ENCODE results near the gene AKIRIN1. TPM values are rescaled to one million over a fixed set of nuclear protein-coding genes. Genes with fewer than 3 reads are reported as not detected.
"Not testable (repeated sequence)": the region's sequence is repeated elsewhere in the genome, so short reads cannot be mapped to it uniquely, and the experiment has no call there.

Gene AKIRIN1
- total RNA-seq, 1 donor from 2014 or later = 49.8 TPM

DNA sequence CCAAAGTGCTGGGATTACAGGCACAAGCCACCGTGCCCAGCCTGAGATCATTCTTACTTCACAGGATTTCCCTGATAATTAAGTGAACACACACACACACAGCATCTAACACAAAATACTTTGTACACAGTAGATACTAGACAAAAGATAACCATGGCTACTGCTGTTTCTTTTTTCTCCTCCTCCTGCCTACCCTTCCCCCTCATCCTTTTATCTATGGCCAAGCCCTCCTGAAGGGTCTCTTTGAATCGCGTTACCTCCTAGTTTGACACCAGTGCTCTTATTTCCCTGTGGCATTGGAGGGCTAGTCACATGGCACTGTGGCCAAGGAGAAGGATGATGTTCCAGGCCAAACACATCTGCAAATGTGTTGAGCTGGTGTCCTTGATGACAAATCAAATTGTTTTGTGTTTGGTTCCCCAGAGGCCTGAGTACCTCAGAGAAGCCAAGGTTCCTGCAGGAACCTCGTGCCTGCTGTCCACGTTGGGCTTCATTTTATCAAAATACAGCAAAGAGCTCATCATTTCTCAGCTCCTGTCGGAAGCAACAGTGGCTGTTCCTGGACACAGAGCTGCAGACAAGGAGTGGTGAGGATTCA, 55.6 kb downstream of the AKIRIN1 start:
- H3K27ac ChIP-seq = peak overlapping the region; percentile 67
- ATAC-seq (no peak), DNase-seq (peak; percentile 6)
- no peak overlapping the region for H3K4me3 ChIP-seq
- intact Hi-C loops (cut with DNase I) = no loop called here
- peaks cover 11% of the 10 kb centered on the region for H3K36me3 ChIP-seq
- TF ChIP-seq, protein P1, sequence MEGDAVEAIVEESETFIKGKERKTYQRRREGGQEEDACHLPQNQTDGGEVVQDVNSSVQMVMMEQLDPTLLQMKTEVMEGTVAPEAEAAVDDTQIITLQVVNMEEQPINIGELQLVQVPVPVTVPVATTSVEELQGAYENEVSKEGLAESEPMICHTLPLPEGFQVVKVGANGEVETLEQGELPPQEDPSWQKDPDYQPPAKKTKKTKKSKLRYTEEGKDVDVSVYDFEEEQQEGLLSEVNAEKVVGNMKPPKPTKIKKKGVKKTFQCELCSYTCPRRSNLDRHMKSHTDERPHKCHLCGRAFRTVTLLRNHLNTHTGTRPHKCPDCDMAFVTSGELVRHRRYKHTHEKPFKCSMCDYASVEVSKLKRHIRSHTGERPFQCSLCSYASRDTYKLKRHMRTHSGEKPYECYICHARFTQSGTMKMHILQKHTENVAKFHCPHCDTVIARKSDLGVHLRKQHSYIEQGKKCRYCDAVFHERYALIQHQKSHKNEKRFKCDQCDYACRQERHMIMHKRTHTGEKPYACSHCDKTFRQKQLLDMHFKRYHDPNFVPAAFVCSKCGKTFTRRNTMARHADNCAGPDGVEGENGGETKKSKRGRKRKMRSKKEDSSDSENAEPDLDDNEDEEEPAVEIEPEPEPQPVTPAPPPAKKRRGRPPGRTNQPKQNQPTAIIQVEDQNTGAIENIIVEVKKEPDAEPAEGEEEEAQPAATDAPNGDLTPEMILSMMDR (IDR thresholded peaks at IDR 0.05) = no peak
- no peaks in the 10 kb centered on the region for H3K9me3 ChIP-seq
- H3K27me3 ChIP-seq = no peaks in the 10 kb centered on the region
- no peaks in the 10 kb centered on the region for H3K4me1 ChIP-seq

DNA sequence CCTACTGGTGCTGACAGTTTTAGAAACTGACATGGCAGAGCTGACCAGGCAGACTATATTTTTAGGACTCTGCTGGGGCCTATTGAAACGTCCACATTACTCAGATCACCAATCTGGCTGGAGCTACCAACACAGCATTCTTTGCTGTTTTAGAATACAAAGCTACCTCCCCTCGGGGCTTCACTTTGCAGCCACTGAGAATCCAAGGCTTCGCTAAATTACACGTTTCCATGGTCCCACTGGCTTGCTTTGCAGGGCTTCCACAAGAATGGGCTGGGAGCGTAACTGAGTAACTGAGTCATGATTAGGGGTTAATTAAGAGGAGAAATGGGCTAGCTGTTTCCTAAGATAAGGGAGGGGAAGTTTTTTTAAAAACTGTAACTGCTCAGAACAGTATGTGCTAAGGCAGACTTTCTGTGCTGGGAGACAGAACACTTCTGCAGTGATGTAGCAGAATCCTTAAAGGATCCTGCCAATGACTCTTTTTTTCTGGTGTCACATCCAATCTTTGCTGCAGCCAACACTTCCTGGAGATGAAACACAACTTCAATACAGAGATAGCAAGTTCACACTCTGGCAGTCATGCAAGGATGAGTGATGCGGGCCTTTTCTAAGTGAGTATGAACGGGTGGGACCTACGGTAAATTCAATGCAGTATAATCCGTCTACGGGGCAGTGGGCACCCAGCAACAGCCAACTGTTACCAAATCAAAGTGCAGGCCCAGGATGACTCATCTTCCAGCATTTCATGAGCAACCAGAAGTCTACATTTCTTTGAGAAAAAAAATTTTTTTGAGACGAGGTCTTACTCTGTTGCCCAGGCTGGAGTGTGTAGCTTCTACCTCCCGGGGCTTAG, 56.5 kb downstream of the AKIRIN1 start:
- peaks cover 3% of the 10 kb centered on the region for H3K36me3 ChIP-seq
- DNase-seq = no peak

DNA sequence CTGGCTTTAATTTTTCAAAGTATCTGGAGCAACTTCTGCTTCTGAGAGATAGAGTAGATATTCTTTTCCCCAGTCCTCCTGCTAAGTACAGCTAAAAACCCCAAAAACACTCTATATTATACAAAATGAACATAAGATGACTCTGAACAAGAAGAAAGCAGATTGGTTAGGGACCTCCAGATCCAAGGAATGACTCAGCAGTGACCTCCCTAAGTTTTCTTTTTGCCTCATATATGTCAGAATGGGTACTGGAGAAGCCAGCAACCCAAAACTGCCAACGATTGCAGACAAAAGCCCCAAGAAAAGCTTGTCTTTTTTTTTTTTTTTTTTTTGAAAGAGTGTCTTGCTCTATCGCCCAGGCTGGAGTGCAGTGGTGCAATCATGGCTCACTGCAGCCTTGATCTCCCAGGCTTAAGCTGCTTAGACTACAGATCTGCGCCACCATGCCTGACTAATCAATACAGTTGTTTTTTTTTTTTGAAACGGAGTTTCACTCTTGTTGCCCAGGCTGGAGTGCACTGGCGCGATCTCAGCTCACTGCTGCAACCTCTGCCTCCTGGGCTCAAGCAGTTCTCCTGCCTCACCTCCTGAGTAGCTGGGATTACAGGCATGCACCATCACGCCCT, 57.8 kb downstream of the AKIRIN1 start:
- no peaks in the 10 kb centered on the region for H3K36me3 ChIP-seq
- TF ChIP-seq, protein P1 (IDR thresholded peaks at IDR 0.05) = no peak
- no peaks in the 10 kb centered on the region for H3K4me1 ChIP-seq
- H3K27me3 ChIP-seq = no peaks in the 10 kb centered on the region
- ATAC-seq = no peak
- no peaks in the 10 kb centered on the region for H3K9me3 ChIP-seq
- H3K4me3 ChIP-seq = no peak overlapping the region
- intact Hi-C loops (cut with DNase I) = no loop called here
- H3K27ac ChIP-seq = peak overlapping the region; percentile 51
- peak; percentile 6 for DNase-seq

More for the DNA sequence above, 56.5 kb downstream of the AKIRIN1 start:
- Histone ChIP-seq H3K27ac (peak overlapping the region; percentile 67), H3K4me3 (no peak overlapping the region), H3K4me1 (no peaks in the 10 kb centered on the region), H3K9me3 (no peaks in the 10 kb centered on the region), H3K27me3 (no peaks in the 10 kb centered on the region)
- TF ChIP-seq, protein P1 (IDR thresholded peaks at IDR 0.05) = no peak
- intact Hi-C loops (cut with DNase I) = no loop called here
- peak; percentile 47 for ATAC-seq

DNA sequence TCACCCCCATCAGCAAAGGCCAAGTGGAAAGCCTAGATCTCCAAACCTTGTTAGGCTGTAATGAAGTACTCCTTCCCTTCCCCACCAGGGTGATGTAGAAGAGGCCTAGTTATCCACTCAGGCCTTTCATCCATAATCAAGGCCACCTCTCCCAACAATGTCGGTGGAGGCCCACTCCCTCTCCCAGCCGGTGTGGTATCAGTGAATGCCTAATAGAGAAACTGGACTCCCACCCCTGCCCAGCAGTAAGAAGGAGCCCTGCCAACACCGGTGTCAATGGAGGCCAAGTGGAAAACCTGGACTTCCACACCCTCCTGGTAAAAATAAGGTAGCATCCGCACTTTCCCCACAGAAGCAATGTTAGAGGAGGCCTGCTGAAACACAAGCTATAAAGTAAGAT, 58.9 kb downstream of the AKIRIN1 start:
- DNase-seq (peak; percentile 11), ATAC-seq (no peak)
- intact Hi-C loops (cut with DNase I) = no loop called here

DNA sequence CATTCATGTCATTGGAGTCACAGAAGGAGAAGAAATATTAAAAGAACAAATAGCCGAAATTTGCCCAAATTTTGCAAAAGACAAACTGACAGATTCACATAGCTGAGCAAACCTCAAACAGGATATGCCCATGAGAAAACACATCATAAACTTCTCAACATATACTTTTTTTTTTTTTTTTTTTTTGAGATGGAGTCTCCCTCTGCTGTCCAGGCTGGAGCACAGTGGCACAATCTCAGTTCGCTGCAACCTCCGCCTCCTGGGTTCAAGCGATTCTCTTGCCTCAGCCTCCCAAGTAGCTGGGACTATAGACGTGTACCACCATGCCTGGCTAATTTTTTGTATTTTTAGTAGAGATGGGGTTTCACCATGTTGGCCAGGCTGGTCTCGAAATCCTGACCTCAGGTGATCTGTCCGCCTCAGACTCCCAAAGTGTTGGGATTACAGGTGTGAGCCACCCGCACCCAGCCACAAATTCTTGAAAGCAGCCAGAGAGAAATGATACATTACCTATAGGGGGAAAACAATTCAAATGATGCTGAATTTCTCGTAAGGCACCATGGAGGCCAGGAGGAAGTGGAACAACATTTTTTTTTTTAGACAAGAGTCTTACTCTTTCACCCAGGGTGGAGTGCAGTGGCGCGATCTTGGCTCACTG, 60.2 kb downstream of the AKIRIN1 start:
- intact Hi-C loops (cut with DNase I); DNase-seq; H3K36me3 ChIP-seq: not testable (repeated sequence)

More for the DNA sequence above, 58.9 kb downstream of the AKIRIN1 start:
- Histone ChIP-seq H3K36me3 (no peaks in the 10 kb centered on the region), H3K4me3 (no peak overlapping the region), H3K9me3 (no peaks in the 10 kb centered on the region), H3K4me1 (no peaks in the 10 kb centered on the region), H3K27me3 (no peaks in the 10 kb centered on the region), H3K27ac (no peak overlapping the region)
- TF ChIP-seq, protein P1 (IDR thresholded peaks at IDR 0.05) = no peak

More for the DNA sequence above, 60.2 kb downstream of the AKIRIN1 start:
- not testable (repeated sequence) for H3K9me3 ChIP-seq, ATAC-seq, H3K27me3 ChIP-seq, H3K4me1 ChIP-seq, H3K27ac ChIP-seq, H3K4me3 ChIP-seq
